Retina (tissue), 1 donor: ENCODE measurements around the gene CUBN.

Experiments used
- DNase-seq: peaks from one replicate; pipeline ENCODE4 v3.0.0-alpha.2; 2016

Gene CUBN

GRCh38 chr10:17129741-17130140, at the start of gene CUBN:
Gene CUBN (minus strand): TSS chr10:17129811. CDS start chr10:17129765, 46 bp downstream.
- no peak for DNase-seq

GRCh38 chr10:17179002-17179401, 49.4 kb upstream of the CUBN start:
- no peak for DNase-seq

- DNase-seq = no peak
Measured at GRCh38 chr10:17178006-17178405, 48.4 kb upstream of the CUBN start.

GRCh38 chr10:17177014-17177413, 47.4 kb upstream of the CUBN start:
- no peak for DNase-seq

- no peak for DNase-seq
Measured at GRCh38 chr10:17176091-17176490, 46.5 kb upstream of the CUBN start.

- DNase-seq = peak; percentile 38
Measured at GRCh38 chr10:17175551-17175950, 45.9 kb upstream of the CUBN start.

GRCh38 chr10:17174626-17175025, 45.0 kb upstream of the CUBN start:
- DNase-seq = no peak

- DNase-seq = no peak
Measured at GRCh38 chr10:17171141-17171641, 41.6 kb upstream of the CUBN start.

GRCh38 chr10:17169803-17170202, 40.2 kb upstream of the CUBN start:
- peak; percentile 41 for DNase-seq

GRCh38 chr10:17166699-17167098, 37.1 kb upstream of the CUBN start:
- DNase-seq = no peak

- DNase-seq = no peak
Measured at GRCh38 chr10:17162828-17163227, 33.2 kb upstream of the CUBN start.

GRCh38 chr10:17161775-17162174, 32.2 kb upstream of the CUBN start:
- no peak for DNase-seq

GRCh38 chr10:17157024-17157423, 27.4 kb upstream of the CUBN start:
- no peak for DNase-seq

GRCh38 chr10:17155826-17156225, 26.2 kb upstream of the CUBN start:
- DNase-seq = no peak

- no peak for DNase-seq
Measured at GRCh38 chr10:17154116-17154515, 24.5 kb upstream of the CUBN start.

GRCh38 chr10:17153321-17153720, 23.7 kb upstream of the CUBN start:
- no peak for DNase-seq

GRCh38 chr10:17151716-17152115, 22.1 kb upstream of the CUBN start:
- no peak for DNase-seq

- no peak for DNase-seq
Measured at GRCh38 chr10:17147884-17148489, 18.4 kb upstream of the CUBN start.

GRCh38 chr10:17146892-17147291, 17.3 kb upstream of the CUBN start:
- DNase-seq = no peak

- DNase-seq = no peak
Measured at GRCh38 chr10:17145239-17145638, 15.6 kb upstream of the CUBN start.

GRCh38 chr10:17144757-17145156, 15.1 kb upstream of the CUBN start:
- DNase-seq = no peak

- DNase-seq = no peak
Measured at GRCh38 chr10:17144032-17144431, 14.4 kb upstream of the CUBN start.

- no peak for DNase-seq
Measured at GRCh38 chr10:17143055-17143690, 13.6 kb upstream of the CUBN start.

- DNase-seq = no peak
Measured at GRCh38 chr10:17141504-17142229, 12.1 kb upstream of the CUBN start.
